Brain microvascular endothelial cell (primary cell): Measurements from ENCODE around the gene MRPS35.

ENCODE experiments used
- DNase-seq: peaks from one replicate; pipeline ENCODE4 v3.0.0-alpha.2; 2020
- H3K27ac ChIP-seq: fragments of 250-450 bp; sonication (Bioruptor Pico); 2 replicates; pipeline ENCODE4 v1.5.1; 2020; ENCODE audit warnings: mild to moderate bottlenecking, moderate library complexity
- H3K27me3 ChIP-seq: fragments of 250-450 bp; sonication (Bioruptor Pico); replicated peaks from 2 replicates; pipeline ENCODE4 v1.5.1; 2020; ENCODE audit warnings: mild to moderate bottlenecking
- H3K36me3 ChIP-seq: fragments of 250-450 bp; sonication (Bioruptor Pico); replicated peaks from 2 replicates; pipeline ENCODE4 v1.5.1; 2020; ENCODE audit warnings: mild to moderate bottlenecking
- H3K4me3 ChIP-seq: 2 replicates; pipeline ENCODE4 v1.5.1; 2011; ENCODE audit warnings: low read depth, mild to moderate bottlenecking, control low read depth, low read length, moderate library complexity
- in situ Hi-C: cut with HindIII; loops from 2 replicates; pipeline ENCODE4 v1.10.0; 2017; ENCODE audit warnings: low sequenced_read_pairs, low pct_ligation_motif_present
- TF ChIP-seq, protein P1 (sequence below): IDR thresholded peaks from 2 replicates; pipeline ENCODE4 v1.5.1; 2011; ENCODE audit warnings: low read depth, mild to moderate bottlenecking, moderate library complexity, low read length, control low read depth, inconsistent platforms; ENCODE audit errors: missing control alignments

Gene MRPS35

DNA sequence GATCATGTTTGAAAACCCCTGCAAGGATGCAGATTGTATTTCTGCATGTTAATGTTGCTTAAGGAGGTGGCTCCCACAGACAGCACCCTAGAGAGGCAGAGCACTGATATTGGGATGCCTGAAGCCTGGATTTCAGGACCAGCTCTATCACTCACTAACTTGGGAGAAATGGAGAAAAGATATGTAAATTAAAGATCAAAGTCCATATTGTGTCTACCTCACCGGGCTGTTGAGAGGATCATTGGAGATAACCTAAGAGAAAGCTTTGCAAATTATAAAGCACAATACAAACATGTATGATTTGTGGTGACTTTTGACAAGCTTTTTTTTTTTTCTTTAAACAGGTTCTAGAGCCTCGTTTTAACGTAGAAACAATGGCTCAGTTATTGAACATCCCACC lies 22.0 kb upstream of the MRPS35 start:
- Histone ChIP-seq H3K4me3 (no peak overlapping the region), H3K27me3 (no peaks in the 10 kb centered on the region), H3K36me3 (peaks cover 83% of the 10 kb centered on the region), H3K27ac (no peak overlapping the region)
- in situ Hi-C loops = no loop called here
- TF ChIP-seq, protein P1, sequence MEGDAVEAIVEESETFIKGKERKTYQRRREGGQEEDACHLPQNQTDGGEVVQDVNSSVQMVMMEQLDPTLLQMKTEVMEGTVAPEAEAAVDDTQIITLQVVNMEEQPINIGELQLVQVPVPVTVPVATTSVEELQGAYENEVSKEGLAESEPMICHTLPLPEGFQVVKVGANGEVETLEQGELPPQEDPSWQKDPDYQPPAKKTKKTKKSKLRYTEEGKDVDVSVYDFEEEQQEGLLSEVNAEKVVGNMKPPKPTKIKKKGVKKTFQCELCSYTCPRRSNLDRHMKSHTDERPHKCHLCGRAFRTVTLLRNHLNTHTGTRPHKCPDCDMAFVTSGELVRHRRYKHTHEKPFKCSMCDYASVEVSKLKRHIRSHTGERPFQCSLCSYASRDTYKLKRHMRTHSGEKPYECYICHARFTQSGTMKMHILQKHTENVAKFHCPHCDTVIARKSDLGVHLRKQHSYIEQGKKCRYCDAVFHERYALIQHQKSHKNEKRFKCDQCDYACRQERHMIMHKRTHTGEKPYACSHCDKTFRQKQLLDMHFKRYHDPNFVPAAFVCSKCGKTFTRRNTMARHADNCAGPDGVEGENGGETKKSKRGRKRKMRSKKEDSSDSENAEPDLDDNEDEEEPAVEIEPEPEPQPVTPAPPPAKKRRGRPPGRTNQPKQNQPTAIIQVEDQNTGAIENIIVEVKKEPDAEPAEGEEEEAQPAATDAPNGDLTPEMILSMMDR = no peak
- no peak for DNase-seq

DNA sequence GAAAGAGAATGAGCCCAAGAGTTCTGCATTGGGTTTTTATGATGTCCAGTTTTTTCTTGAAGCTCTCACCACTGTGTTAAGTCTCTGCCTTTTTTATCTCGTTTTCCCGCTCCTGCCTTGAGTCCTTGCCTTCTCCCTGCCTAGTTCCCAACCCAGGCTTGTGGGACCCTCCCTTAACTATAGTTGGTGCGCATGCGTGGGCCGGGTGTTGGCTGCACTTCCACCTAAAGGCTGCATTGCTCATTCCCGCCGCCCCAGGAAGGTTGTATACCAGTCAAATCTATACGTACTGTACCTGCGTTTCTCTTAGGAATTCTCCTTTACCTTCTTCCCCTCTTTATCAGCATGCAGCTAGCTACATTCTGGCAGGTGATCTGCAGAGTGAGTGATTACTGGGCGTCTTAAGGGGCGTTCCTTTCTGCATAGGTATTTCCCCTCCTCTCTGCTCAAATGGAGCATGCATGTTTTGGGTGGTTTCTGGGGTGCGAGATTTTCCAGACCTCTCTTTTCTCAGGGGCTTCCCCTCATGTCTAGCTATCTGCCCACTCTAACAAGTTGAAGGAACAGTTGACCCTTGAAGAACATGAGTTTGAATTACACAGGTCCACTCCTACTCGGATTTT lies 21.0 kb upstream of the MRPS35 start:
- DNase-seq = no peak
- H3K36me3 ChIP-seq = peaks cover 84% of the 10 kb centered on the region
- in situ Hi-C loops = no loop called here
- no peaks in the 10 kb centered on the region for H3K27me3 ChIP-seq
- H3K4me3 ChIP-seq = no peak overlapping the region
- TF ChIP-seq, protein P1 = no peak
- no peak overlapping the region for H3K27ac ChIP-seq

DNA sequence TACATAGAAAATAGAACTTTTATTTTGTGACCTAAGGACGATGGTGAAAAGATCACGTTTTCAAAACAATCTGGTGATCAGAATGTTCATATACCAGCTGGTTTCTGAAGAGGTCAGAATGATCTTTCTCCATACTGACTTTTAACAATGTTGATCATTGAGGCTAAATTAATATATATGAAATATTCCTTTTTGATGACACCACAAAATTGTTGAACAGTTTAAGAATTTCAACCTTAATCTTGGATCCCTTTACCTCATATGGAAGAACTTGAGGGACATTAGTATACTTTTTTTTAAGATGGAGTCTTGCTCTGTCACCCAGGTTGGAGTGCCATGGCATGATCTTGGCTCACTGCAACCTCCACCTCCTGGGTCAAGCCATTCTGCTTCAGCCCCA lies 17.2 kb upstream of the MRPS35 start:
- TF ChIP-seq, protein P1 = no peak
- peaks cover 80% of the 10 kb centered on the region for H3K36me3 ChIP-seq
- in situ Hi-C loops = no loop called here
- no peak overlapping the region for H3K27ac ChIP-seq
- no peaks in the 10 kb centered on the region for H3K27me3 ChIP-seq
- no peak overlapping the region for H3K4me3 ChIP-seq
- no peak for DNase-seq

DNA sequence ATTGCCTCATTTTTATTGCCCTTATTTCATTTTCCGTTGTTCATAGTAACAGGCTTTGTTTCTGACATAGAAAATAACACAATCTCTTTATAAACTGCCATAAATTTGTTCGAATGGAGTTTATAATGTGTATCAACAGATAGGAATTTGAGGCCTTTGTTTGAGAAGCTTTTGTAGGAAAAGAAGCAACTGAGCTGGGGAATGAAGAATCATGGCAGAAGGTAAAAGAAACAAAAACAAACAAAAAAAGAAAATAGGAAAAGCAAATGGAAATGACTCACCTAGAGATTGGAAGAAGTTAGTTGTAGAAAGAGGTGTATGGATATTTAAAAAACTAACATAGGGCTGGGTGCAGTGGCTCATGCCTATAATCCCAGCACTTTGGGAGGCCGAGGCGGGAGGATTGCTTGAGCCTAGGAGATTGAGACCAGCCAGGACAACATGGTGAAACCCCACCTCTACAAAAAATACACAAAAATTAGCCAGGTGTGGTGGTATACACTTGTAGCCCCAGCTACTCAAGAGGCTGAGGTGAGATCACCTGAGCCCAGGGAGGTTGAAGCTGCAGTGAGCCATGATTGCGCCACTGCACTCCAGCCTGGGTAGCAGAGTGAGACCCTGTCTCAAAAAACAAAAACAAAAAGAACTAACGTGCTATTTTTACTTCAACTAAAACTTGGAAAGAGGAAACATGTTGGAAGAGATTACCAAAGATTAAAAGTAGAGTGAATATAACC lies 14.9 kb upstream of the MRPS35 start:
- H3K36me3 ChIP-seq = peaks cover 56% of the 10 kb centered on the region
- in situ Hi-C loops = no loop called here

DNA sequence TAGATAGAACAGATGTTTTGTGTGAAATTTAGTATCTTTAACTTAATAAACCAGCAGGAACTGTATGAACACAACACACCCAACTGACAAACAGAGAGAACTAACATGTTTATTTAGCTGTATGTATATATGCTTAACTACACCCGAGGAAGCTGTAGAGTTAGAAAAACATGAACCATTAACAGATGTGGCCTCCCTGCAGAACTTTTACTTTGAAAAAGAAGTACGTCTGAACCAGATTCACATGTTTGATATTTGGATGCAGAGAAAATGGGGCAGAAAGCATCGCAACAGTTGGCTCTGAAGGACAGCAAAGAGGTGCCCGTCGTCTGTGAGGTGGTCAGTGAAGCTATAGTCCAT lies 14.4 kb upstream of the MRPS35 start, which contains the start of gene REP15:
TSS of gene REP15 (plus strand) at position 155 of the 360 bp plus-strand sequence. CDS start at position 271, 116 bp downstream.
- H3K27me3 ChIP-seq = no peaks in the 10 kb centered on the region
- H3K36me3 ChIP-seq = peaks cover 51% of the 10 kb centered on the region
- H3K4me3 ChIP-seq = no peak within 1 kb of the TSS
- DNase-seq = no peak
- TF ChIP-seq, protein P1 = no peak
- H3K27ac ChIP-seq = no peak within 1 kb of the TSS
- in situ Hi-C loops = no loop called here

More for the DNA sequence above, 14.9 kb upstream of the MRPS35 start:
- no peaks in the 10 kb centered on the region for H3K27me3 ChIP-seq
- TF ChIP-seq, protein P1 = no peak
- no peak for DNase-seq
- H3K4me3 ChIP-seq = no peak overlapping the region
- H3K27ac ChIP-seq = no peak overlapping the region
